ENCODE results near the gene SESN1.

The SESN1 gene

GRCh38 chr6:109062767-109063352, 31.8 kb downstream of the SESN1 start:
- in situ Hi-C loops (cut with MboI; ENCODE audit: low sequenced_read_pairs), result no loop called here

- in situ Hi-C loops (cut with MboI; ENCODE audit: low sequenced_read_pairs), result no loop called here
These were observed 32.4 kb downstream of the SESN1 start for GRCh38 chr6:109062216-109062615.

GRCh38 chr6:109060571-109060970, 34.1 kb downstream of the SESN1 start:
- in situ Hi-C loops (cut with MboI; ENCODE audit: low sequenced_read_pairs), result no loop called here

GRCh38 chr6:109059571-109060021, 35.0 kb downstream of the SESN1 start:
- in situ Hi-C loops (cut with MboI; ENCODE audit: low sequenced_read_pairs), result no loop called here

GRCh38 chr6:109059153-109059552, 35.5 kb downstream of the SESN1 start:
- in situ Hi-C loops (cut with MboI; ENCODE audit: low sequenced_read_pairs), result no loop called here

GRCh38 chr6:109058620-109059019, 36.0 kb downstream of the SESN1 start:
- in situ Hi-C loops (cut with MboI; ENCODE audit: low sequenced_read_pairs), result no loop called here

- in situ Hi-C loops (cut with MboI; ENCODE audit: low sequenced_read_pairs), result no loop called here
These were observed 38.0 kb downstream of the SESN1 start for GRCh38 chr6:109056661-109057060.

GRCh38 chr6:109055771-109056235, 38.8 kb downstream of the SESN1 start:
- in situ Hi-C loops (cut with MboI; ENCODE audit: low sequenced_read_pairs), result no loop called here

GRCh38 chr6:109053336-109053735, 41.3 kb downstream of the SESN1 start:
- in situ Hi-C loops (cut with MboI; ENCODE audit: low sequenced_read_pairs), result no loop called here

- in situ Hi-C loops (cut with MboI; ENCODE audit: low sequenced_read_pairs), result no loop called here
These were observed 41.8 kb downstream of the SESN1 start for GRCh38 chr6:109052852-109053251.

- in situ Hi-C loops (cut with MboI; ENCODE audit: low sequenced_read_pairs), result no loop called here
These were observed 42.5 kb downstream of the SESN1 start for GRCh38 chr6:109052018-109052651.

- in situ Hi-C loops (cut with MboI; ENCODE audit: low sequenced_read_pairs), result no loop called here
These were observed 43.2 kb downstream of the SESN1 start for GRCh38 chr6:109051301-109052017.

- in situ Hi-C loops (cut with MboI; ENCODE audit: low sequenced_read_pairs), result no loop called here
These were observed 44.1 kb downstream of the SESN1 start for GRCh38 chr6:109050447-109051102.

GRCh38 chr6:109050012-109050411, 44.6 kb downstream of the SESN1 start:
- in situ Hi-C loops (cut with MboI; ENCODE audit: low sequenced_read_pairs), result no loop called here

GRCh38 chr6:109048670-109049415, 45.8 kb downstream of the SESN1 start:
- in situ Hi-C loops (cut with MboI; ENCODE audit: low sequenced_read_pairs), result no loop called here

- in situ Hi-C loops (cut with MboI; ENCODE audit: low sequenced_read_pairs), result no loop called here
These were observed 46.5 kb downstream of the SESN1 start for GRCh38 chr6:109048176-109048575.

- in situ Hi-C loops (cut with MboI; ENCODE audit: low sequenced_read_pairs), result no loop called here
These were observed 49.2 kb downstream of the SESN1 start for GRCh38 chr6:109045493-109045892.

GRCh38 chr6:109039795-109040194, 54.9 kb downstream of the SESN1 start:
- in situ Hi-C loops (cut with MboI; ENCODE audit: low sequenced_read_pairs), result no loop called here

- in situ Hi-C loops (cut with MboI; ENCODE audit: low sequenced_read_pairs), result no loop called here
These were observed 55.7 kb downstream of the SESN1 start for GRCh38 chr6:109038837-109039398.

- in situ Hi-C loops (cut with MboI; ENCODE audit: low sequenced_read_pairs), result no loop called here
These were observed 57.9 kb downstream of the SESN1 start for GRCh38 chr6:109036574-109037294.

Data from HL-60/S4 (cell line).